Measurements from ENCODE around the gene KAT6B. TPM values are rescaled to one million over a fixed set of nuclear protein-coding genes. Genes with fewer than 3 reads are reported as not detected.

The KAT6B gene
- total RNA-seq, 2 experiments from 2014 or later, result 70.3 to 74.2 TPM

DNA sequence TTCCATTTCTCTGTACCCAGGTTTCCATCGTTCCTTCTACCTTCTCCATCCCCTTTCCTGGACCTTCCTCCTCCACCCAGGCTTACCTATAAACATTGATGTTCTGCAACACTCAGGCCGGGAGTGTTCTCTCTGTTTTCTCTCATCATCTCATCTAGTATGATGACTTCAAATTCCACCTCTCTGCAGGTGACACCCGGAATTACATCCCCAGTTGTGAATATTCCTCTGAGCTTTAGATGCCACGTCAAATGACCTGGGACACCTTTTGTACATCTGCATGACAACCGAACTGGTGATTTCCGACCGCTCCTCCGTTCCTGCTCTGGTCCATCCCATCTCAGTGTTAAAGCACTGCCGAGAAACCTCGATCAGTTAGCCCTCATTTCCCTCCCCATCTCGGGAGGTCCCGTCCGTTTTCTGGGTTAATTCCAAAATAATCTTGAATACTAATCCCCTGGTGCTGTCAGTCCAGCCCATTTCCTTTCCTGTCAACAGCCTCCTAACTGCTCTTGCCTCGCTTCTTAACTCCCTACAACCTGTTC, 208.4 kb downstream of the KAT6B start:
- Mint-ChIP-seq H3K9me3 (no peaks in the 10 kb centered on the region), H3K27me3 (no peaks in the 10 kb centered on the region), H3K27ac (no peak overlapping the region), H3K4me1 (ENCODE audit: low read depth) (peaks cover 9% of the 10 kb centered on the region), H3K4me3 (no peak overlapping the region), H3K36me3 (ENCODE audit: low read depth) (peaks cover 16% of the 10 kb centered on the region)
- intact Hi-C loops (cut with DNase I, micrococcal nuclease), result loop anchor here in 1 of 2 experiments (5.0 kb wide), 1 partner anchor 58 kb away; no protein-coding TSS in a partner anchor
- H3K27me3 ChIP-seq (ENCODE audit: control insufficient read depth in 1 of 2, insufficient read depth in 2 of 2, low read length in 2 of 2), result no peaks in the 10 kb centered on the region
- CTCF ChIA-PET, result no interaction called here
- TF ChIP-seq, protein P1, sequence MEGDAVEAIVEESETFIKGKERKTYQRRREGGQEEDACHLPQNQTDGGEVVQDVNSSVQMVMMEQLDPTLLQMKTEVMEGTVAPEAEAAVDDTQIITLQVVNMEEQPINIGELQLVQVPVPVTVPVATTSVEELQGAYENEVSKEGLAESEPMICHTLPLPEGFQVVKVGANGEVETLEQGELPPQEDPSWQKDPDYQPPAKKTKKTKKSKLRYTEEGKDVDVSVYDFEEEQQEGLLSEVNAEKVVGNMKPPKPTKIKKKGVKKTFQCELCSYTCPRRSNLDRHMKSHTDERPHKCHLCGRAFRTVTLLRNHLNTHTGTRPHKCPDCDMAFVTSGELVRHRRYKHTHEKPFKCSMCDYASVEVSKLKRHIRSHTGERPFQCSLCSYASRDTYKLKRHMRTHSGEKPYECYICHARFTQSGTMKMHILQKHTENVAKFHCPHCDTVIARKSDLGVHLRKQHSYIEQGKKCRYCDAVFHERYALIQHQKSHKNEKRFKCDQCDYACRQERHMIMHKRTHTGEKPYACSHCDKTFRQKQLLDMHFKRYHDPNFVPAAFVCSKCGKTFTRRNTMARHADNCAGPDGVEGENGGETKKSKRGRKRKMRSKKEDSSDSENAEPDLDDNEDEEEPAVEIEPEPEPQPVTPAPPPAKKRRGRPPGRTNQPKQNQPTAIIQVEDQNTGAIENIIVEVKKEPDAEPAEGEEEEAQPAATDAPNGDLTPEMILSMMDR (IDR thresholded peaks at IDR 0.05), result no peak
- no peak overlapping the region for H3K4me3 ChIP-seq (ENCODE audit: low read length)
- H3K27ac ChIP-seq (ENCODE audit: low read depth in 1 of 2, low read length in 2 of 2), result no peak overlapping the region
- no peak for DNase-seq
- peaks cover 14% of the 10 kb centered on the region for H3K36me3 ChIP-seq (ENCODE audit: insufficient read depth, low read length)
- POLR2A ChIA-PET, result interaction anchor here (0.8 to 1.1 kb wide), 2 partner anchors 9 to 76 kb away, joined by 3 to 5 read pairs; partner anchors contain the start of gene SAMD8
- H3K4me1 ChIP-seq (ENCODE audit: insufficient read depth, low read length), result peaks cover 3% of the 10 kb centered on the region
- no peaks in the 10 kb centered on the region for H3K9me3 ChIP-seq (ENCODE audit: control insufficient read depth in 1 of 2, insufficient read depth in 1 of 2, low read length in 2 of 2)
- no peak for ATAC-seq (ENCODE audit: poor library complexity)

DNA sequence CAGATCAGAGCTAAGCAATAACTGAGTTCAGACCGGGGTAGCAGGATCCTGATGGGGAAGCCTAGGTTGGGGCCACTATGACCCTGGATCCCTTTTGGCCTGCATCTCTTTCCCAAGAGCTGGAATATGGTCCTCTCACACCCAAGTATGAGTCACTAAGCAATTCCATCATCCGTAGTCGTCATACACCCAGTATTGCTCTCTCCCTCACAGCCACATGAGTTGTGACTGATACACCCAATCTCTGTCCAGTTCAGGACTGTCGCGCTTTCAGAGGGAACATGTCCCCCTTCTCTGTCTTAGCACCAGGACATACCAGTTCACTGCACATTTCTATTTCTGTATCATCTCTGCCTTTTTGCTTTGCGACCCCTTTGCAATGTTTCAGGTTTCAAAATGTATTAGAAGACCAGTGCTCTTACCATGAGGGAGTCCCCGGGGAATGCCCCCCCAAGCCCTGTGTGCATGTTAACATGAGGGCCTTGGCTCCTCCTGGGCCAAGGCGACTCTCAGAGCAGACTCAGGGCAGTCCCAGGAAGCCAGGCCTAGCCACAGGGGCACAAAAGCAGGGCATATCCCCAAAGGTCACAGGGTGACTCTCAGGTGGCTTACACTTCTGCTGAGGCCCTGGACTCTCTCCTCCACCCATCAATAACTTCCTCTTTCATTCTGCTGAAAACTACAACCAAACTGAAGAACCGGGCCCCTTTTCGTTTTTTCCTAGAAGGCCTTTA, 209.7 kb downstream of the KAT6B start:
- TF ChIP-seq, protein P1 (IDR thresholded peaks at IDR 0.05), result no peak
- CTCF ChIA-PET, result no interaction called here
- no peak for ATAC-seq (ENCODE audit: poor library complexity)

DNA sequence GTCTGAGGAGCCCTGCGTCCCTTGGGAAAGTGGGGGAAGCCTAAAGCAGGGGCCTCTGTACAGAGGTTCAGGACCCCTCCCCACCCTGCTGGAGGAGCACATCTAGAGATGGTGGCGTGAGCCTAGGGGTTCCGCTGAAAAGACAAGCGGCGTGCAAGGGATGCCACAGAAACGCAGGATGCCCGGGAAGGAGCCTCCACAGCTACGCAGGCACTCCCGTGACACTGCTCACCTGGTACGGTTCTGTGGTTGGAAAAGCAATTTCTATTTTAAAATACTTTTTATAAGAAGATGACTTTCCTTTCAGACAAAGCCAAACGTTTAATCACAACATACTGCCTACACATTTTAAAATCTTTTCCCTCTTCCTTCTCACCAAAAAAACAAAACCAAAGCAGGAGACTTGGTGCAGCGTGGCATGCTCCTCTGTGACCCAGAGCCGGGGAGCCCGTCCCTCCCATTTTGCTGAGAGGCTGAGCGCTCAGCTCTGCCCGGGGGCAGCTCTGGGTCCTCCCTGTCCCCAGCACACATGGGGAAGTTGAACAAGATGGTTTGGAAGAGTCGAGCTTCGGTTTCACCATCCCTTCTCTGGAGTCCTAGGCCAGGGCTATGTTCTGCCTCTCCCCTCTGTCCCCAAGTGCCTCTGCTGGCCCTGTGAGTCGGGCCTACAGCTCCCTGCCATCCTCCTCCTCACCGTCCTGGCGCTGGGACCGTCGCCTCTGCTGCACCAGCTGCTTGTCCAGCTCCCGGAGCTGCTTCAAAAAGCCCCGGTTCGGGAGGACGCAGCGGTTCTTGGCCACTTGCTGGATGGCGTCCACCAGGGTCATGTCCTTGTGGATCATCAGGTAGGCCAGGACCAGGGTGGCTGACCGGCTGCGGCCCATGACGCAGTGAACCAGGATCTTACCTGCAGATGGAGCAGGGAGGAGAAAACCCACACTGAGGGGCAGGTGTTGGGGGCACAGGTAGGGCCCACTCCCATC, 211.1 kb downstream of the KAT6B start:
- no peak for ATAC-seq (ENCODE audit: poor library complexity)
- Mint-ChIP-seq H3K27ac (no peak overlapping the region), H3K36me3 (ENCODE audit: low read depth) (no peaks in the 10 kb centered on the region), H3K27me3 (no peaks in the 10 kb centered on the region), H3K4me1 (ENCODE audit: low read depth) (peaks cover 9% of the 10 kb centered on the region), H3K4me3 (no peak overlapping the region), H3K9me3 (no peaks in the 10 kb centered on the region)
- no peak for DNase-seq
- H3K4me3 ChIP-seq (ENCODE audit: low read length), result no peak overlapping the region
- no peaks in the 10 kb centered on the region for H3K27me3 ChIP-seq (ENCODE audit: control insufficient read depth in 1 of 2, insufficient read depth in 2 of 2, low read length in 2 of 2)
- CTCF ChIA-PET, result no interaction called here
- H3K4me1 ChIP-seq (ENCODE audit: insufficient read depth, low read length), result peaks cover 3% of the 10 kb centered on the region
- peaks cover 1% of the 10 kb centered on the region for H3K36me3 ChIP-seq (ENCODE audit: insufficient read depth, low read length)
- intact Hi-C loops (cut with DNase I, micrococcal nuclease), result no loop called here
- no peaks in the 10 kb centered on the region for H3K9me3 ChIP-seq (ENCODE audit: control insufficient read depth in 1 of 2, insufficient read depth in 1 of 2, low read length in 2 of 2)
- POLR2A ChIA-PET, result interaction anchor here (0.7 kb wide), 1 partner anchor 54 kb away, joined by 3 read pairs; no protein-coding TSS in a partner anchor
- H3K27ac ChIP-seq (ENCODE audit: low read depth in 1 of 2, low read length in 2 of 2), result no peak overlapping the region
- TF ChIP-seq, protein P1 (IDR thresholded peaks at IDR 0.05), result no peak

More for the DNA sequence above, 209.7 kb downstream of the KAT6B start:
- no peak overlapping the region for H3K27ac Mint-ChIP-seq
- Histone ChIP-seq H3K4me3 (ENCODE audit: low read length) (no peak overlapping the region), H3K36me3 (ENCODE audit: insufficient read depth, low read length) (peaks cover 2% of the 10 kb centered on the region), H3K27me3 (ENCODE audit: control insufficient read depth in 1 of 2, insufficient read depth in 2 of 2, low read length in 2 of 2) (no peaks in the 10 kb centered on the region), H3K9me3 (ENCODE audit: control insufficient read depth in 1 of 2, insufficient read depth in 1 of 2, low read length in 2 of 2) (no peaks in the 10 kb centered on the region), H3K4me1 (ENCODE audit: insufficient read depth, low read length) (peaks cover 3% of the 10 kb centered on the region), H3K27ac (ENCODE audit: low read depth in 1 of 2, low read length in 2 of 2) (no peak overlapping the region)
- no peak overlapping the region for H3K4me3 Mint-ChIP-seq
- intact Hi-C loops (cut with DNase I, micrococcal nuclease), result no loop called here
- POLR2A ChIA-PET, result interaction anchor here (0.7 kb wide), 1 partner anchor 55 kb away, joined by 3 read pairs; no protein-coding TSS in a partner anchor
- H3K9me3 Mint-ChIP-seq, result no peaks in the 10 kb centered on the region
- H3K36me3 Mint-ChIP-seq (ENCODE audit: low read depth), result peaks cover 2% of the 10 kb centered on the region
- peaks cover 9% of the 10 kb centered on the region for H3K4me1 Mint-ChIP-seq (ENCODE audit: low read depth)
- no peaks in the 10 kb centered on the region for H3K27me3 Mint-ChIP-seq
- no peak for DNase-seq

Data from CD4-positive, alpha-beta T cell (primary cell).